GM19099 (cell line): Measurements from ENCODE around the gene DNTTIP2.

Experiments
- POLR2A ChIP-seq: IDR thresholded peaks from 3 replicates; pipeline ENCODE4 v1.6.1; 2011; ENCODE audit warnings: low read depth; ENCODE audit not compliant: insufficient read length; ENCODE audit errors: extremely low read depth

DNTTIP2 gene

DNA sequence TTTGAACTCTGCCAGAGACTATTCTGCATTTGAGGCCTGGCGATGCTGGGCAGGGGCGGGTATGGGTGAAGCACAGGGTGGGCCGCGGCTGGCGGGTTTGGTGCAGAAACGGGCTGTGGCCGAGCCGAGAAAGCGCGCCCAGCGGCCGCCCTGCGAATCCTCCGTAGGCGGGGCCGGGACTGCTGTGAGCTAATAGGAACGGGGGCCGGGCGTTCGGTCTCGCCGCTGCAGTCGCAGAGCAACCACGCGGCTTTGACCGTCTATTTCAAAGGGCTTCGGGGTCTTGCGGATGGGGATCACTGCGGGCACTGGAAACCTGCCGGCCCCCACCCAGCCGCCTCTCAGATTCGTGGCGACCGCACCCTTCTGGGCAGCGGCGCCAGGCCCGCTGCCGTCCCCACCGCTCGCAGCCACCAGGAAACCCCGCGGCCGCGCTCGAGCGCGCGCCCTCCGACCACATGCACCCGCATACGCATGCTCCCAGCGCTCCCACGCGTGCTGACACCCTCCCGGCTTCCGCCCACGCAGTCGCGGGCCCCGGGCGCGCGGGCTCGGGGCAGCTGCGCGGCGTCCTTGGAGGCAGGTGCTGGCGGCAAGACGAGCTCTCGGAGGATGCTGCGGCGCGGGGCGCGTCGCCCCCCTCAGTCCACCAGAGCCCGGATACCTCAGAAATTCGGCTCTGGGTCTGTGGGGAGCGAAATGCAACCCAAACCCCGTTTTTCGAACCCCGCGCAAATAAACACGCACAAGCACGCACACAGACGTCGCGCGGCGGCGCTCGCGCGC, 32.6 kb downstream of the DNTTIP2 start:
- TF ChIP-seq POLR2A = peak; percentile 54

DNA sequence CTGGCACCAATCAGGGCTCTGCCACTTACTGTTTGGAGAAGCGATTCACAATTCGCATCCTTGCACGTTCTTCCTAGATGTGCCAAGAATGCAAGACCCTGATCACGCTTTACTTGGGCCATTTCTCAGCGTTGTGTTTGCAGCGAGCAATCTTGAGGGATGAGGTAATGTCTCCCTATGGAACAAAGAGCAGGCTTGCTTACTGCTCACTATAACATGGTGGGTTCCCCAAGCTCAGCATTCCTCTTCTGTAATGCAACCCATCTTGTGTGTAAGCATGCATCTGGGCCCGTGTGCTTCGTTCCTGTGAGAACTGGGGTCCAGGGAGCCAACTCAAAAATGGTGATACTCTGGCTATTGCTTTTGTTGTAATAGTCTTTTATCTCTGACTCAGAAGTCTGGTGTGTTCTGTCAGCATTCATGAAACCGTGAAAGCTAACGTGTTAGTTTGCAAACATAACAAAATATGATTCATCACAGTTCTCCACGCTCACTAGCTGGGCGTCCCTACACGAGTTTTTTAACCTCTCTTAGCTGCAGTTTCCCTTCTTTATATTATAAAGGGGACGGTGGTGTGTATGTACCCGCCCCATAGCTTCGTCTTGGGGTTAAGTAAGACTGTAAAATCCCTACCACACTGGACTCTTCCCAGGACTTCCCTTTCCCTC, 33.3 kb downstream of the DNTTIP2 start:
- no peak for TF ChIP-seq POLR2A

DNA sequence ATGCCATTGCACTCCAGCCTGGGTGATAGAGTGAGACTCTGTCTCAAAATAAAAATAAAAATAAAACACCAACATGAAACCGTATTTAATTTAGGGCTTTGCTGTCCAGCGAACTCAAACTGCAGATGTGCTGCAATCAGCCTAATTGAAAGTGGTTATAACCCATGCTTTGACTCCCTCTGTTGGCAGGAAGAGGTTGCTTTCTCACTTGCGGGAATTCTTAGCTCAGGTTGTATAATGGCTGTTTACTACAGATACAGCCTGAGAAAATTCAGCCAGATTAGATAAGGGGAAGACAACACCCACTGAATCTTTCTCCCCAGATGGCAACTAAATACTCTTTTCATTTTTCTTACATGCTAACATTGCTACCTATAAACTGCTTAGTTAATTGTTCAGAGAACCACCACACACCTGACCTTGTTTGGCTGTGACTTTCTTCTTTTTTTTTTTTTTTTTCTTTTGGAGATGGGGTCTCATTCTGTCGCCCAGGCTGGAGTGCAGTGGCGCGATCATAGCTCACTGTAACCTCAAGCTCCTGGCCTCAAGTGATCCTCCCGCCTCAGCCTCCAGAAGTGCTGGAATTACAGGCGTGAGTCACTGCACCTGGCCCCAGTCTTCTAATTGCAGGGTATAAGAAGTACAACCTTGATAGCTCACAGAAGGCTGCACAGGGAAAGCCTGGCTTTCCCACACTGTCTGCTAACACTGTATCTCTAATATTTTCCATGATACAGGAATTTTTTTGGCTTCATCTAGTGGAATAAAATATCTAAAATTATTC, 34.6 kb downstream of the DNTTIP2 start:
- TF ChIP-seq POLR2A = no peak

DNA sequence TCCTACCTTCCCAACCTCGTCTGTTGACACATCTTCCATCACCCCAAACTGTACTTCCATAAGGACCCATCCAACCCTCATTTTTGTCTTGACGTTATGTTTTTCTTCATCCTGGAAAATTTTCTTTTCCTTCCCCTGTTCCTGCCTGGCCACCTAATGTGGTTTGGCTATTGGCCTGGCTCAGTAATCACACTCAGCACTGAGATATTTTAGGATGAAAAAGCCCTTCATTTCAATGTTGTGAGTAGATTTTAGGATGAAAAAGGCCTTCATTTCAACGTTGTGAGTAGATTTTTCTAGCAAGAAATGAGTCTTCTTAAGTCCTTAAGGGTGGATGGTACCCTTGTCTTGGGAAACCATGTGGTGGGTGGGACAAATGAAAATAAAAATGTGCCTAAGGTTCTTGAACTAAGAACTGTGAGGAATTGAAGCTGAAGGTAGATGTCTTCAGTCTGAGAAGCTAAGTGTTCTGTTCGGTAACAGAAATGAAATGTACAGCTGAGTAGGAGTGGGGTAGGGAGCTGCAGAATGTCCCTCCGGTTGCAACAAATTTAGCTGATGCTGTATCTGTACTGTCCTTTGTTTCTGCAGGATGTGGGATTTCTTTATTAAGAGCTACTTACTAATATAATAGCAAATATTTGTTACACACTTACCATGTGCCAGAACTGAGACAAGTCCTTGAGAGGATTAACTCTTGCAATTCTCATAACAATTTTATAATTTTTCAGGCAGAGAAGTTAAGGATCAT, 36.1 kb downstream of the DNTTIP2 start:
- TF ChIP-seq POLR2A = no peak

DNA sequence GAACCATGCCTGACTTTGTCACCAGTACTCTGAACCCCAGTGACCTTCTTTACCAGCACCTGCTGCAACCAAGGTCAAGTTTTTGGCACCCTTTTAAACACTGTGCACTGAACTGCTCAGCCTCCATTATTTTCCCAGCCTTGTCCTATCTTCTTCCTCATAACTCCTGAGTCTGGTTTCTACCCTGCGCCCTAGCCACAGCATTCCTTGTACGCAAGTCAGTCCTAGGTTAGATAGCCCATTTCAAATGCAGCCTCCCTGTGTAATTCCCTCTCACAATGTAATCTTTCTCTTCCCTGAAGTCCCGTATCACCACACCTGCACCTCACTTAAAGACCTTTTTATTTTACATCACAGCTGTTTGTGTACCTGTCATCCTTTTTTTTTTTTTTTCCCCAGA, 37.2 kb downstream of the DNTTIP2 start:
- TF ChIP-seq POLR2A = no peak

DNA sequence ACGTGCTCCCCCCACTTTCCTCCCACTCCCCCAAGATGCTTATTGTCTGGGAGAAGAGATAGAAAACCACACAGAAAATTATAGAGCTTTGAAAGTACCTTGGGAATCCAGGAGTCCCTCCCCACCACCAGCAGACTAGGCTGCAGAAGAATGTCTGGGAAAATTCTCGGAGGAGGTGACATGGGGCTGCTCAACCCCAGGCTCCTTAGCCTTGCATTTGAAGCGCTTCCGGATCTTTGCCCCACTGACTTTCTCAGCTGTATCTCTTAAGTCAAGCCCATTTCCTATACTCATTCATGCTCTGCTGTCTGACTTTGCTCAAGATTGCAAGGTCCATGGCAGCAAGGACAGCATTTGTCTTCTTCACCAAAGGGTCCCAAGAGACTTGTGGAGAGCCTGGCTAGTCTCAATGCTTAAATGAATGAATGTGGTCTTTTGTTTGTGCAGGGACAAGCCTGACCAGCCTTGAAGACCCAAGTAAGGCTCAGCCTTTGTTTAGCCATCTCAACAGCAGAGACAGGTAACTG, 38.0 kb downstream of the DNTTIP2 start:
- TF ChIP-seq POLR2A = no peak

DNA sequence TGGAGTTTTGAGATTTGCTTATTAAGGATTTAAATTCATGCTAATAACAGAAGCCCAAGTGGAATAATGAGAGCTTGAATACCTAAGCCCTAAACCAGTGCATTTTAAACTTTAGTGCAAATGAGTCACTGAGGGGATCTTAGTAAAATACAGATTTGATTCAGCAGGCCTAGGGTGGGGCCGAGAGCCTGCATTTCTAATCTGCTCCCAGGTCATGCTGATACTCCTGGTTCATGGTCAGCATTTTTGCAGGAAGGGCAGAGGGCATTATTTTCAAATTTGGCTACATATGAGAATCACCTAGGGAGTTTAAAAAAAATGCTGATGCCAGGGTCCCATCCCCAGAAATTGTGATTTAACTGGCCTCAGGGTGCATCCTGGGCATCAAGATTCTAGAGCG, 39.3 kb downstream of the DNTTIP2 start:
- TF ChIP-seq POLR2A = no peak

DNA sequence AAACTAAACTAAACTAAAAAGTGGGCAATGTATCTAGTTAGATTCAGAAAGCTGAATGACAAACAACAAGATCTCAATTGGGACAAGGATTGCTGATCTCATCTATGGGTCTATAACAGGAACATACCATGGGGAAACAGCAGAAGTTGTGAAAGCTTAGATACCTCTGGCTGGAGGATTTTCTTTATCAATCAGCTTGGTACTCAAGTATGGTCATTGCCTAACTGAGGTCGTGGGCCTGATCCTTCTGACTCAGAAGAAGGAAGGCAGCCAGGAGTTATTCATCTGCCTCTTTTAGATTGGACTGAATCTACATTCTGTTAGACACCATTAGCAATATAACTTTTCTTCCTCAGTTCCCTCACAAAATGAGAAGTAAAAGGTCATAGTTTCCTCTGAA, 39.7 kb downstream of the DNTTIP2 start:
- no peak for TF ChIP-seq POLR2A

DNA sequence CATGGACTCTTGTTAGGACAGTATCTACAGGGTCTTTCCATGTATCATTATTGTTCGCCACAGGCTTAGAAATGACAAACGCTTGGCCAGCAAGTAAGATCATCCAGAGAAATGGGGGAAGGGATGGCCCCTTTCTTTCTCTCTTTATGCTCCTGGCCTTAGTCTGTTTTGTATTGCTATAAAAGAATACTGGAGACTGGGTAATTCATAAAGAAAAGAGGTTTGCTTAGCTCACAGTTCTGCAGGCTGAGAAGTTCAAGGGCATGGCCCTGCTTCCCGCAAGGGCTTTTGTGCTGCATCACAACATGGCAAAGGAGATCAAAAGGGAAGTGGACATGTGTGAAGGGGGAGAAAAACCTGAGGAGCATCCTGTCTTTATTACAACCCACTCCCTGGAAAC, 41.0 kb downstream of the DNTTIP2 start:
- TF ChIP-seq POLR2A = no peak

DNA sequence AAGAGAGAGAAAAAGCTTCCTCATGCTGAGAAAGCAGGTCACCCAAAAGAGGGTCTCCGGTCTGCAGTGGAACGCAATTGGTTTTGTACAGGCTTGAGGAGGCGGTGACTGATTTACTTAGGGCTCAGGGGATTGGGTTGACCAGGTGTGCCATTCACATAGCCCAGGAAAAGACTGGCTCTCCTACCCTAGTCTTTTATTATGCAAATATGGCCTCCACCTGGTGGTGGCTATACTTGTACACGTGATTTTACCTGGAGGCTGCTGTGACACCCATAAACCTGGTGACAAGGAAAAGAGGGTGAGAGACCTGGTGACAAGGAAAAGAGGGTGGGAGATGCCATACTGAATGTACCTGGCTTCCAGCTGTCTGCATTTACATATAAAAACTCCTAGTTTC, 49.9 kb downstream of the DNTTIP2 start:
- no peak for TF ChIP-seq POLR2A

DNA sequence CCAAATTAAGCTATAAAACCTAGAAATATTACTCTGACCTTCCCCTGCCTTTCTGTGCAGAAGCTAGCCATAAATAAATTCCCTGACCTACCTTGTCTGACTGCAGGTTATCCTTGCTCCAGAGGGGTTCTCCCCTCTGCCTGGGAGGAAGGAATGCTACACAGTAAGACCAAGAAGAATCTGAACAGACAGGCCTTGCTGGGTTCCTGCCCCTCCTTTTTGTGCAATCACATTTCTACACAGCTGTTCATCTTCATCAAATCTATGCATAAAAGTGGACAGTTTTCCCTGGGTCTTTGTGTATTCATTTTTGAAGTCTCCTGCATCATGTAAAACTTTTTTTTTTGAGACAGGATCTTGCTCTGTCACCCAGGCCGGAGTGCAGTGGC, 50.6 kb downstream of the DNTTIP2 start:
- no peak for TF ChIP-seq POLR2A

DNA sequence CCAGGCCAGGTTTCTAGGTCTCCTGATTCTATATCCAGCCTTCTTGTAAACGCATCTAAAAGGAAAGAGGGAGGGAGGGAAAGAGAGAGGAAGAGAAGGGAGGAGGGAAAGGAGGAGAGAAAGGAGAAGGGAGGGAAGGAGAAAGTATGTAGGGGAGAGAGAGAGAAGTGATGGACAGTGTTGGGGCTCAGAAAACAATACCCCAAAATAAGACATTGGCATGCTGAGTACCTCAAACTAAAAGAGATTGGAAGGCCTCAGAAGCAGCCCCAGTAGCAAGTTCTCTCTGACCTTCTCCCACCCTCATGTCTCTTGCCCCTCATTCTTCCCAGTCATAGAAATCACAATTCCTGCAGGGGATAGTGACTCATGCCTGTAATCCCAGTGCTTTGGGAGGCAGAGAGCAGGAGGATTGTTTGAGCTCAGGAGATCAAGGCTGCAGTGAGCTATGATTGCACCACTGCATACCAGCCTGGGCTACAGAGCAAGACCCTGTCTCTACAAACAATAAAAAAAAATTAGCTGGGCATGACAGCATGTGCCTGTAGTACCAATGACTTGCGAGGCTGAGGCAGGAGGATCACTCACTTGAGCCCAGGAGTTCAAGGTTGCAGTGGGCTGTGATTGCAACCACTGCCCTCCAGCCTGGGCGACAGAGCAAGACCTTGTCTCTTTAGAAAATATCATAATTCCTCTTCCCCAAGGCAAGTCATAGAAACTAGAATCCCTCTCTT, 51.2 kb downstream of the DNTTIP2 start:
- no peak for TF ChIP-seq POLR2A

DNA sequence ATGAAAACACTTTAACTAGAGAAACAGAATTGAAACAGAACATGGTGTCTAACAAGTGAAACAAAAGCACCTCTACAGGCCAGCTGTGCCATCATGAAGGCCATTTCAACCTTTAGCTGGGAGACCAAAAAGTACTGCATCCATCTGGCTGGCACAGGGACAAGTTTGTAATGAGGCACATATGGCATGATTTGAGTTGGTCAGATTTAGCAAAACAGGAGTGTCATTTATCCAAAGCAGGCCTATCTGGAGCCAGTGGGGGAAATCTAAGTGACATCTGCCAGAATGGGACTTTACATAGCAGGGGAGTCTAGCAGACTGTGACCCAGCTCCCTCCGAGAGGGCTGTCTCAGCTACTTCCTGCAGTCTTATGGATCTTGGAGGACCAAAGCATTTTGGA, 51.9 kb downstream of the DNTTIP2 start:
- no peak for TF ChIP-seq POLR2A

DNA sequence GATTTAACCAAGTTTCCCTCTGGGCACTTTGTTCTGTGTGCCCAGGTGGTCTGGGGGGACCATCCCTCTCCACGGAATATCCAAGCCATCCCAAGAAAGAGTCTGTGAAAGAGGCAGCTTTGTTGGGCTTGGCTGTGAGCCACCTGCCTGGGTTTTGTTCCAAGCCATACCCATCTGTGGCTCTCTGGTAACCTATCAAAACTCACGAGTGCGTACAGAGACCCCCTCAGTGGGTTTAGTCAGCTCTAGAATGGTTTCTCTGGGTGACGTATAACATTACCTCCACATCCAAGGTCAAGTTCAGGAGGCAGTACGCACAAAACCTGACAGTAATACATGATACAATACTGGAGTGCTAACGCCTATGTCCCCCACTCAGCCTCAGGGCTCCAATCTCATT, 54.2 kb downstream of the DNTTIP2 start:
- no peak for TF ChIP-seq POLR2A
